Prostate gland (tissue), 2 donors: Measurements from ENCODE around the gene MARCHF3.

Source experiments
- POLR2A ChIP-seq: fragments of 450-650 bp; IDR thresholded peaks from one replicate; pipeline ENCODE4 v1.6.1; 2016; ENCODE audit warnings: antibody characterized with exemption, mild to moderate bottlenecking
- POLR2AphosphoS5 ChIP-seq: sonication (generic); formaldehyde crosslinking; IDR thresholded peaks from one replicate; pipeline ENCODE4 v1.6.1; 2017; ENCODE audit warnings: antibody characterized with exemption
- TF ChIP-seq, protein P1 (sequence below), 4 experiments: fragments of 200-600 bp in 2 of 4; fragments of 450-650 bp in 2 of 4; sonication (generic) in 2 of 4; IDR thresholded peaks; 1 replicate in 3 of 4; 2 replicates in 1 of 4; pipeline ENCODE4 v1.5.1; 2016 to 2019; ENCODE audit warnings: antibody characterized with exemption in 4 of 4, mild to moderate bottlenecking in 2 of 4, moderate library complexity in 2 of 4

DNA sequence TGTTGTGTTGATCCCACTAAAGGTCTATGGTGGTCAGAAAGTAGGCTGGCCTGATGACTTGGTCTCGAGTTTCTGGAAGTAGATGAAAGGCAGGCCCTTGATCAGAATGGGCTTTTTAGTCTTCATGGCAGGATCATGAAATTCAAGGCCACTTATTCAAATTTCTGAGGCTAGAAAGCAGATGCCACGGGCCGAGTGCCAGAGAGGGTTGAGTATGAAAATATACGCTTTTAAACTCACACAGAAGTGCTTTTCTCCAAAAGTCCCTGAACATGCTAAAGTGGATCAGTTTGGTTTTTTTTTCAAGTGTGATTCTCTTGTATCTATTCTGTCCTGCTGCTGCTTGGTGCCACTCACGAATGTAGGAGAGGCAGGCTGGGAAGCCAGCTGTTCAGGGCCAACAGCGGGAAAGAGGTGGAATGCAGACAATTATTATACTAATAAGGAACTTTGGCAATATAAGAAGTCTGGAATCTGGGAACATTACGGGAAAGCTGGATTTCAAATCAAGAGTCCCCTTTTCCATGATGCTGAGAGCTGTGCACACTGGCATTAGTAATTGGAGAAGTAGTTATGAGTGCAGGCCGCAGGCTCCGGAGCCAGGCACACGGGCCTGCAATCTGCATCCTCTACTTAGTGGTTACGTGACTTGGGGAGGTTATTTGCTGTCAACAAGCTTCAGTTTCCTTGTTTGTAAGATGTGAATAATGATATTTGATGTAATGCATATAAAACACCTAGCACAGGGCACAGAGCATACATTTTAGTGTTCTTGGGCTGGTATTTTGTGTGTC, 157.6 kb downstream of the MARCHF3 start:
- TF ChIP-seq, protein P1, sequence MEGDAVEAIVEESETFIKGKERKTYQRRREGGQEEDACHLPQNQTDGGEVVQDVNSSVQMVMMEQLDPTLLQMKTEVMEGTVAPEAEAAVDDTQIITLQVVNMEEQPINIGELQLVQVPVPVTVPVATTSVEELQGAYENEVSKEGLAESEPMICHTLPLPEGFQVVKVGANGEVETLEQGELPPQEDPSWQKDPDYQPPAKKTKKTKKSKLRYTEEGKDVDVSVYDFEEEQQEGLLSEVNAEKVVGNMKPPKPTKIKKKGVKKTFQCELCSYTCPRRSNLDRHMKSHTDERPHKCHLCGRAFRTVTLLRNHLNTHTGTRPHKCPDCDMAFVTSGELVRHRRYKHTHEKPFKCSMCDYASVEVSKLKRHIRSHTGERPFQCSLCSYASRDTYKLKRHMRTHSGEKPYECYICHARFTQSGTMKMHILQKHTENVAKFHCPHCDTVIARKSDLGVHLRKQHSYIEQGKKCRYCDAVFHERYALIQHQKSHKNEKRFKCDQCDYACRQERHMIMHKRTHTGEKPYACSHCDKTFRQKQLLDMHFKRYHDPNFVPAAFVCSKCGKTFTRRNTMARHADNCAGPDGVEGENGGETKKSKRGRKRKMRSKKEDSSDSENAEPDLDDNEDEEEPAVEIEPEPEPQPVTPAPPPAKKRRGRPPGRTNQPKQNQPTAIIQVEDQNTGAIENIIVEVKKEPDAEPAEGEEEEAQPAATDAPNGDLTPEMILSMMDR (IDR thresholded peaks at IDR 0.05) = no peak
- TF ChIP-seq POLR2A (no peak), POLR2AphosphoS5 (no peak)
